ENCODE measurements around the gene CD244.

CD244 gene

DNA sequence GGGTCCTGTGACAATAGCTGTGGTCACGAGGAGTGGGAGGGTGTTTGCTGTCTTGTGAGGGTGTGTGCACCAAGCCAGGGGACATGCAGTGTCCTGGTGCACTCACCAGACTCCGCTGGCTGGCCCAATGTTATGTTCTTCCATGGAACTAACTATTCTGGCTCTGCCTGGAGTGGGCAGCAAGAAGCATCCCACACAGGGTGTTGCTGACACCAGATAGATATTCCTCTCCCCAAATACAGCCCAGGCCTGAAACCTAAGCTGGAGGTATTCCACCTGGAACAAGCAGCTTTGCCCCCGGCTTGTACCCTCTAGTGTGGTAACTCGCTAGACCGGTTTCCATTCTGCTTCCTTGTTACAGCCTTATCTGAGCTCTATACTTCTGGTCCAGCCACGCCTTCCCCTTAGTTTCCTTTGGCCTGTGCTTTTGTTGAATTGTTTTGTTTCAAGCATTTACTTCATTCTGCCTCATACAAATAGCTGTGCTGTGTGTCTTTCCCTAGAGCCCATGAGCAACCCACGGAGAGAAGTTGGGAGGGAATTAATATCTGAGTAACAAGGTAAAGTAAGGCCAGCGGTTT is 81.4 kb downstream of the CD244 start:
- DNase-seq (ENCODE audit: low read depth): no peak

DNA sequence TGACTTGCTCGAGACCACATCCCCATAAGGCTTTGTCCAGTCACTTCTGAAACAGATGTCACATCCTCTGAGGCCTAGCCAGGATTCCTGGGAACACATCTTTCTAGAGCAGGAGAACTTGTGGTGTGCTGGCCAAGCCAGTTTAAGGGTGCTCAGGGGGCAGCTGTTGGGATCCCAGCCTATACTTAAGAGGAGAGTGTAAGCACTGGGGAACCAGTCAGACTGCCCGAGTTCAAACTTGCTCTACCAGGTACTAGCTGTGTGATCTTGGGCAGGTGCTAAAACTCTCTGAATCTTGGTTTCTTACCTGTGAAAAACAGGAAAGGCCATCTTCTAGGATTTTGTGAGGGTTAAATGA is 82.3 kb downstream of the CD244 start:
- no peak for DNase-seq (ENCODE audit: low read depth)
